Liver (tissue), 9 donors: Measurements from ENCODE around the gene CEMIP. TPM values are rescaled to one million over a fixed set of nuclear protein-coding genes. Genes with fewer than 3 reads are reported as not detected.

Experiments
- DNase-seq: peaks from one replicate; pipeline ENCODE4 v3.0.0-alpha.2; 2017; ENCODE audit warnings: low spot score
- H3K27ac ChIP-seq, 2 donors: one replicate each; pipeline ENCODE4 v1.7.0; 2013; ENCODE audit warnings: inconsistent platforms in 2 of 2, low read length in 2 of 2, control low read depth in 1 of 2, low read depth in 1 of 2, mild to moderate bottlenecking in 1 of 2
- H3K27me3 ChIP-seq, 4 donors: one replicate each; pipeline versions ENCODE4 v1.6.1 to v1.7.0; 2013; ENCODE audit warnings: low read length in 3 of 4, inconsistent platforms in 1 of 4, mild to moderate bottlenecking in 1 of 4, moderate library complexity in 1 of 4; ENCODE audit not compliant: control insufficient read depth in 4 of 4, insufficient read depth in 4 of 4
- H3K36me3 ChIP-seq, 4 donors: one replicate each; pipeline versions ENCODE4 v1.6.1 to v1.7.0; 2013; ENCODE audit warnings: low read length in 3 of 4, mild to moderate bottlenecking in 3 of 4, low read depth in 1 of 4, moderate library complexity in 1 of 4; ENCODE audit not compliant: control insufficient read depth in 4 of 4, insufficient read depth in 3 of 4
- H3K4me1 ChIP-seq, 4 donors: one replicate each; pipeline versions ENCODE4 v1.6.1 to v1.7.0; 2013; ENCODE audit warnings: low read length in 3 of 4, mild to moderate bottlenecking in 3 of 4, moderate library complexity in 1 of 4; ENCODE audit not compliant: control insufficient read depth in 4 of 4, insufficient read depth in 4 of 4
- H3K4me3 ChIP-seq, 3 donors: one replicate each; pipeline versions ENCODE4 v1.6.1 to v1.7.0; 2013; ENCODE audit warnings: low read length in 3 of 3, control low read depth in 1 of 3, low read depth in 1 of 3, mild to moderate bottlenecking in 1 of 3
- H3K9ac ChIP-seq, 2 donors: one replicate each; pipeline ENCODE4 v1.7.0; 2013; ENCODE audit warnings: low read length in 2 of 2, mild to moderate bottlenecking in 2 of 2, moderate library complexity in 2 of 2, control low read depth in 1 of 2, low read depth in 1 of 2
- H3K9me3 ChIP-seq, 4 donors: one replicate each; pipeline versions ENCODE4 v1.6.1 to v1.7.0; 2013; ENCODE audit warnings: low read length in 3 of 4; ENCODE audit not compliant: control insufficient read depth in 4 of 4
- ATF3 ChIP-seq: IDR thresholded peaks from 2 replicates; pipeline ENCODE4 v1.6.1; 2016; ENCODE audit warnings: antibody characterized with exemption
- EGR1 ChIP-seq, 2 donors: IDR thresholded peaks; 2 replicates each; pipeline ENCODE4 v1.6.1; 2016 to 2018; ENCODE audit warnings: antibody characterized with exemption in 2 of 2, low read depth in 2 of 2
- FOXA1 ChIP-seq: IDR thresholded peaks from 2 replicates; pipeline ENCODE4 v1.6.1; 2016; ENCODE audit warnings: antibody characterized with exemption
- FOXA2 ChIP-seq: IDR thresholded peaks from 2 replicates; pipeline ENCODE4 v1.6.1; 2016; ENCODE audit warnings: antibody characterized with exemption
- GABPA ChIP-seq, 2 donors: IDR thresholded peaks in 1 of 2; conservative IDR thresholded peaks in 1 of 2; 2 replicates each; pipeline ENCODE4 v1.6.1; 2016; ENCODE audit warnings: antibody characterized with exemption in 2 of 2, mild to moderate bottlenecking in 1 of 2, moderate library complexity in 1 of 2
- HNF4A ChIP-seq, 2 donors: conservative IDR thresholded peaks; 2 replicates each; pipeline ENCODE4 v1.6.1; 2016; ENCODE audit warnings: antibody characterized with exemption in 2 of 2, mild to moderate bottlenecking in 2 of 2
- HNF4G ChIP-seq: IDR thresholded peaks from 2 replicates; pipeline ENCODE4 v1.6.1; 2016; ENCODE audit warnings: antibody characterized with exemption
- JUND ChIP-seq, 2 donors: IDR thresholded peaks; 2 replicates each; pipeline ENCODE4 v1.6.1; 2016; ENCODE audit warnings: antibody characterized with exemption in 2 of 2
- NR2F2 ChIP-seq: IDR thresholded peaks from 2 replicates; pipeline ENCODE4 v1.6.1; 2016; ENCODE audit warnings: antibody characterized with exemption
- RAD21 ChIP-seq, 2 donors: IDR thresholded peaks; 2 replicates each; pipeline ENCODE4 v1.6.1; 2016; ENCODE audit warnings: antibody characterized with exemption in 2 of 2, mild to moderate bottlenecking in 2 of 2
- RXRA ChIP-seq, 2 donors: IDR thresholded peaks; 2 replicates each; pipeline ENCODE4 v1.6.1; 2017 to 2018; ENCODE audit warnings: antibody characterized with exemption in 2 of 2, mild to moderate bottlenecking in 1 of 2
- SP1 ChIP-seq: IDR thresholded peaks from 2 replicates; pipeline ENCODE4 v1.6.1; 2018; ENCODE audit warnings: antibody characterized with exemption, mild to moderate bottlenecking
- TAF1 ChIP-seq: conservative IDR thresholded peaks from 2 replicates; pipeline ENCODE4 v1.6.1; 2016; ENCODE audit warnings: antibody characterized with exemption, mild to moderate bottlenecking
- YY1 ChIP-seq: IDR thresholded peaks from 2 replicates; pipeline ENCODE4 v1.6.1; 2016; ENCODE audit warnings: antibody characterized with exemption, mild to moderate bottlenecking
- WGBS: extraction: QIAGEN DNeasy Blood & Tissue Kit; methylation state at CpG from one replicate; pipeline ENCODE4 v1.1.7; 2013; 5-methylcytosine and 5-hydroxymethylcytosine counted together
- polyA plus RNA-seq, 2 donors: library from polyadenylated mRNA; stranded (reverse) in 1 of 2; unstranded in 1 of 2; fragments of 200-250 nt in 1 of 2; fragments of >200 nt in 1 of 2; fragmentation: Nextera tagmentation in 1 of 2; extraction: Ambion mirVana in 1 of 2; gene quantifications; one replicate each; pipeline versions ENCODE4 v1.2.1 to v1.2.3, GENCODE V29; 2013 to 2015
- total RNA-seq, 2 donors: library from RNA; depleted of rRNA; stranded (reverse); fragments of >200 nt; gene quantifications; one replicate each; pipeline ENCODE4 v1.2.3, GENCODE V29; 2014
- TF ChIP-seq, protein P1 (sequence below): IDR thresholded peaks from 2 replicates; pipeline ENCODE4 v1.6.1; 2016; ENCODE audit warnings: antibody characterized with exemption, mild to moderate bottlenecking
- TF ChIP-seq, protein P2 (sequence below): IDR thresholded peaks from 2 replicates; pipeline ENCODE4 v1.6.1; 2016; ENCODE audit warnings: antibody characterized with exemption
- TF ChIP-seq, protein P3 (sequence below): fragments of 150-350 bp; IDR thresholded peaks from 2 replicates; pipeline ENCODE4 v1.5.1; 2017; ENCODE audit warnings: improper control_type of control experiment, low read depth, low read length; ENCODE audit not compliant: missing input control
- donor health status: healthy.
- donor health status: healthy.
- donor health status: healthy.
- donor health status: healthy.
- donor health status: healthy.

Gene CEMIP
- total and polyA plus RNA-seq, 4 donors: under 0.01 to 0.89 (median 0.21) TPM

DNA sequence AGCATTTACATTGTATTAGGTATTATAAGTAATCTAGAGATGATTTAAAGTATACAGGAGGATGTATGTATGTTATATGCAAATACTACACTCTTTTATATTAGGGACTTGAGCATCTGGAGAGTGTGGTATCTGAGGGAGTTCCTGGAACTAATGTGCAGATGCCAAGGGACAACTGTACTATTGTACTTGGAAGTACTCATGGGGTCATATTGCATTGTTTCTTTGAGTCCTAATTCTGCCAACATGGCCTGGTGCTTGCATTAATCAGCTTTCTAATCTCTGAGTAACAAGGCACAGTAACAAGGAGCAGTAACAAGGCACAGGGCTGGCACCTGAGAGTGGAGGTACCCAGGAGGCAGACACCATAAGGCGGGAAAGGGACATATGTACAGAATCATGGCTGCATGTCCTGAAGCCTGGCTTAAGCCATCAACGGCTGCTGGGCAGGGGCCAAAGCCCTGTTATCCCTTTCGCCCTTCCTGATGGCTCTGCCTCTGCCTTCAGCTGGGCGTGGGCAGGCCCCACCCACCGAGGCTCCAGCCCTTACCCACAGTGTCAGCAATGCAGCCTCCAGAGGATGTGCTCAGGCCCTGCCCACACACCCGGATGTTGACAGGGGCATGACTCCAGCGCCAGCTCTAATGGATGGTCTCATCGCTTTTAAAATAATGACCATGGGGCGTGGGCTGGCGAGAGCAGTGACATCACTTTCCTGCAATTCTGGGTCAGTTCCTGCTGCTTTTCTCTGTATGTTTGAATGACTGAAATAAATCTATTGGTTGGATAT lies 22.9 kb downstream of the CEMIP start:
- WGBS: 82% methylated on average over 10 of the region's 10 CpGs
- Histone ChIP-seq H3K36me3 (no peaks in the 10 kb centered on the region), H3K9ac (no peak overlapping the region), H3K4me1 (no peaks in the 10 kb centered on the region), H3K4me3 (no peak overlapping the region), H3K27me3 (peaks cover 0 to 3% (median 0%) of the 10 kb centered on the region in 4 donors), H3K27ac (no peak overlapping the region), H3K9me3 (no peaks in the 10 kb centered on the region)
- DNase-seq: no peak
- TF ChIP-seq, protein P1, sequence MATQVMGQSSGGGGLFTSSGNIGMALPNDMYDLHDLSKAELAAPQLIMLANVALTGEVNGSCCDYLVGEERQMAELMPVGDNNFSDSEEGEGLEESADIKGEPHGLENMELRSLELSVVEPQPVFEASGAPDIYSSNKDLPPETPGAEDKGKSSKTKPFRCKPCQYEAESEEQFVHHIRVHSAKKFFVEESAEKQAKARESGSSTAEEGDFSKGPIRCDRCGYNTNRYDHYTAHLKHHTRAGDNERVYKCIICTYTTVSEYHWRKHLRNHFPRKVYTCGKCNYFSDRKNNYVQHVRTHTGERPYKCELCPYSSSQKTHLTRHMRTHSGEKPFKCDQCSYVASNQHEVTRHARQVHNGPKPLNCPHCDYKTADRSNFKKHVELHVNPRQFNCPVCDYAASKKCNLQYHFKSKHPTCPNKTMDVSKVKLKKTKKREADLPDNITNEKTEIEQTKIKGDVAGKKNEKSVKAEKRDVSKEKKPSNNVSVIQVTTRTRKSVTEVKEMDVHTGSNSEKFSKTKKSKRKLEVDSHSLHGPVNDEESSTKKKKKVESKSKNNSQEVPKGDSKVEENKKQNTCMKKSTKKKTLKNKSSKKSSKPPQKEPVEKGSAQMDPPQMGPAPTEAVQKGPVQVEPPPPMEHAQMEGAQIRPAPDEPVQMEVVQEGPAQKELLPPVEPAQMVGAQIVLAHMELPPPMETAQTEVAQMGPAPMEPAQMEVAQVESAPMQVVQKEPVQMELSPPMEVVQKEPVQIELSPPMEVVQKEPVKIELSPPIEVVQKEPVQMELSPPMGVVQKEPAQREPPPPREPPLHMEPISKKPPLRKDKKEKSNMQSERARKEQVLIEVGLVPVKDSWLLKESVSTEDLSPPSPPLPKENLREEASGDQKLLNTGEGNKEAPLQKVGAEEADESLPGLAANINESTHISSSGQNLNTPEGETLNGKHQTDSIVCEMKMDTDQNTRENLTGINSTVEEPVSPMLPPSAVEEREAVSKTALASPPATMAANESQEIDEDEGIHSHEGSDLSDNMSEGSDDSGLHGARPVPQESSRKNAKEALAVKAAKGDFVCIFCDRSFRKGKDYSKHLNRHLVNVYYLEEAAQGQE: no peak
- TF ChIP-seq SP1: no peak
- TF ChIP-seq, protein P2, sequence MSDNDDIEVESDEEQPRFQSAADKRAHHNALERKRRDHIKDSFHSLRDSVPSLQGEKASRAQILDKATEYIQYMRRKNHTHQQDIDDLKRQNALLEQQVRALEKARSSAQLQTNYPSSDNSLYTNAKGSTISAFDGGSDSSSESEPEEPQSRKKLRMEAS: no peak
- no peak for TF ChIP-seq FOXA1
- no peak for TF ChIP-seq GABPA (IDR thresholded peaks at IDR 0.05 in 1 of 2, conservative IDR thresholded peaks at IDR 0.05 in 1 of 2)
- TF ChIP-seq ATF3: no peak
- no peak for TF ChIP-seq FOXA2
- no peak for TF ChIP-seq HNF4A (conservative IDR thresholded peaks at IDR 0.05)
- no peak for TF ChIP-seq RXRA (IDR thresholded peaks at IDR 0.05)
- no peak for TF ChIP-seq TAF1

DNA sequence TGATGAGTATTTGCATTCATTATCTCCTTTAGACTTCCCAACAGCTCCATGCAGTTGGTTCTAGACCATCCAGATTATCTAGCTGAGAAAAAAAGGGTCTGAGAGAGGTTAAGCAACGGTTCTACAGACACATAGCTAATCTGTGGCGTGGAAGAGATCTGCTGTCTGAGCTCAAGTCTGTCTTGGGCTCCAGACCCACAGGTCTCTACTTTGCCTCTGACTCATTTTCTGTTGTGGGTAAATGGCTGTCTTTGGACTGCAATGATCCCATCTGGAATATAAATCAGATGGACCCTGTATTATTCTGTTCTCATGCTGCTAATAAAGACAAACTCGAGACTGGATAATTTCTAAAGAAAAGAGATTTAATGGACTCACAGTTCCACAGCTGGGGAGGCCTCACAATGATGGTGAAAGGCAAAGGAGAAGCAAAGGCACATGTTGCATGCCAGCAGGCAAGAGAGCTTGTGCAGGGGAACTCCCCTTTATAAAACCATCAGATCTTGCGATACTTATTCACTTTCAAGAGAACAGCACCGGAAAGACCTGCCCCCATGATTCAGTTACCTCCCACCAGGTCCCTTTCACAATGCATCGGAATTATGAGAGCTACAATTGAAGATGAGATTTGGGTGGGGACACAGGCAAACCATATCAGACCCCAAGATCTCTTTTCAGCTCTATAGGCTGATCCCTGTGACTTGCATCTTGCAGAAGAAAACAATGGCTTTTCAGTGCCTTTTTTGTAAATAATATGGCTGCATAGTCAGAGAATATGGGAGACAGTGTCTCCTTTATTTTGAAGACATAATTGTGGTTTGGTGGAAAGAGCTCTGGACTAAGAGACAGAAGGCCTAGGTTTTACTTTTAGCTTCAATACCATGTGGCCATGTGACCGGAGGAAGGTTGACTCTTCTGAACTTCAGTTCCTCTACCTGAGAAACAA lies 24.7 kb downstream of the CEMIP start:
- WGBS: 88% methylated on average over 7 of the region's 7 CpGs
- no peak for TF ChIP-seq EGR1 (IDR thresholded peaks at IDR 0.05; ENCODE audit: low read depth in 2 of 2)
- no peak for TF ChIP-seq HNF4A (conservative IDR thresholded peaks at IDR 0.05)
- TF ChIP-seq GABPA (IDR thresholded peaks at IDR 0.05 in 1 of 2, conservative IDR thresholded peaks at IDR 0.05 in 1 of 2): no peak
- no peak for TF ChIP-seq JUND (IDR thresholded peaks at IDR 0.05)
- TF ChIP-seq RAD21 (IDR thresholded peaks at IDR 0.05): no peak
- TF ChIP-seq FOXA1: no peak
- TF ChIP-seq HNF4G: no peak
- no peak for TF ChIP-seq ATF3
- TF ChIP-seq, protein P3, sequence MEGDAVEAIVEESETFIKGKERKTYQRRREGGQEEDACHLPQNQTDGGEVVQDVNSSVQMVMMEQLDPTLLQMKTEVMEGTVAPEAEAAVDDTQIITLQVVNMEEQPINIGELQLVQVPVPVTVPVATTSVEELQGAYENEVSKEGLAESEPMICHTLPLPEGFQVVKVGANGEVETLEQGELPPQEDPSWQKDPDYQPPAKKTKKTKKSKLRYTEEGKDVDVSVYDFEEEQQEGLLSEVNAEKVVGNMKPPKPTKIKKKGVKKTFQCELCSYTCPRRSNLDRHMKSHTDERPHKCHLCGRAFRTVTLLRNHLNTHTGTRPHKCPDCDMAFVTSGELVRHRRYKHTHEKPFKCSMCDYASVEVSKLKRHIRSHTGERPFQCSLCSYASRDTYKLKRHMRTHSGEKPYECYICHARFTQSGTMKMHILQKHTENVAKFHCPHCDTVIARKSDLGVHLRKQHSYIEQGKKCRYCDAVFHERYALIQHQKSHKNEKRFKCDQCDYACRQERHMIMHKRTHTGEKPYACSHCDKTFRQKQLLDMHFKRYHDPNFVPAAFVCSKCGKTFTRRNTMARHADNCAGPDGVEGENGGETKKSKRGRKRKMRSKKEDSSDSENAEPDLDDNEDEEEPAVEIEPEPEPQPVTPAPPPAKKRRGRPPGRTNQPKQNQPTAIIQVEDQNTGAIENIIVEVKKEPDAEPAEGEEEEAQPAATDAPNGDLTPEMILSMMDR: no peak
- no peak for TF ChIP-seq YY1
- TF ChIP-seq, protein P1: no peak
- TF ChIP-seq, protein P2: no peak
- no peak for TF ChIP-seq NR2F2
- TF ChIP-seq RXRA (IDR thresholded peaks at IDR 0.05): no peak
- no peak for TF ChIP-seq TAF1
- no peaks in the 10 kb centered on the region for H3K4me1 ChIP-seq
- no peaks in the 10 kb centered on the region for H3K36me3 ChIP-seq
- no peak overlapping the region for H3K4me3 ChIP-seq
- H3K9ac ChIP-seq: no peak overlapping the region
- H3K9me3 ChIP-seq: no peaks in the 10 kb centered on the region
- H3K27me3 ChIP-seq: peaks cover 0 to 8% (median 0%) of the 10 kb centered on the region in 4 donors
- no peak for DNase-seq
- no peak overlapping the region for H3K27ac ChIP-seq
